HepG2 (cell line): ENCODE data around the gene ATP6V0E1. TPM values are rescaled to one million over a fixed set of nuclear protein-coding genes. Genes with fewer than 3 reads are reported as not detected.

ENCODE experiments used
- ATAC-seq: fragments of 200-7000 bp; cut with Tn5 transposase; 3 replicates; pipeline ENCODE4 v1.9.1; 2020; ENCODE audit warnings: mild to moderate bottlenecking, moderate library complexity
- BruUV-seq: library from RNA; stranded (reverse); fragments of 400-500 nt; replicated peaks from 2 replicates; lab custom pipeline; 2021; lab: Mats Ljungman, UMichigan
- CTCF ChIA-PET: fragments of 300-600 bp; formaldehyde crosslinking; extraction: SDS; loops from one replicate; lab custom pipeline; 2021; ENCODE audit warnings: low total read pairs, inconsistent platforms, low intra/inter-chr PET ratio; lab: Yijun Ruan, JAX
- POLR2A ChIA-PET: fragments of 350-600 bp; sonication (Branson Sonifier 250); formaldehyde crosslinking; loops from one replicate; lab custom pipeline; 2020; ENCODE audit warnings: antibody characterized with exemption, inconsistent platforms; lab: Yijun Ruan, JAX
- DNase-seq: peaks from one replicate; pipeline ENCODE4 v3.0.0-alpha.2; 2015; ENCODE audit warnings: low spot score
- FAIRE-seq: peaks from 3 replicates; lab custom pipeline; 2011; peaks lifted over from hg19 to GRCh38; lab: Jason Lieb, UNC
- H2AFZ ChIP-seq: one replicate; pipeline ENCODE4 v1.6.1; 2011; ENCODE audit warnings: low read length, inconsistent platforms
- H3K27ac ChIP-seq: fragments of 300-600 bp; 3 replicates; pipeline ENCODE4 v1.8.0; 2011; ENCODE audit warnings: mixed run types, mild to moderate bottlenecking, mixed read lengths, low read length, inconsistent platforms; ENCODE audit not compliant: insufficient read depth; ENCODE audit errors: extremely low read length
- H3K27me3 ChIP-seq, 2 experiments: fragments of 200-600 bp in 1 of 2; 2 replicates in 1 of 2; 3 replicates in 1 of 2; pipeline versions ENCODE4 v1.6.0 to v1.8.0; 2011; ENCODE audit warnings: low read length in 2 of 2, mild to moderate bottlenecking in 2 of 2, moderate library complexity in 2 of 2, inconsistent platforms in 1 of 2; ENCODE audit not compliant: insufficient read depth in 2 of 2, control insufficient read depth in 1 of 2
- H3K36me3 ChIP-seq, 2 experiments: fragments of 200-600 bp in 1 of 2; replicated peaks in 1 of 2; 2 replicates in 1 of 2; 3 replicates in 1 of 2; pipeline versions ENCODE4 v1.5.1 to v1.8.0; 2011; ENCODE audit warnings: low read length in 2 of 2, inconsistent platforms in 1 of 2; ENCODE audit not compliant: insufficient read depth in 2 of 2, control insufficient read depth in 1 of 2
- H3K4me1 ChIP-seq: 2 replicates; pipeline ENCODE4 v1.5.1; 2012; ENCODE audit warnings: low read length, inconsistent platforms; ENCODE audit not compliant: insufficient read depth
- H3K4me2 ChIP-seq: 2 replicates; pipeline ENCODE4 v1.6.0; 2011; ENCODE audit warnings: low read depth, low read length, inconsistent platforms
- H3K4me3 ChIP-seq, 3 experiments: fragments of 200-600 bp in 1 of 3; sonication (generic), shearing (Covaris generic) in 1 of 3; replicated peaks in 1 of 3; 2 replicates each; pipeline ENCODE4 v1.5.1; 2011 to 2016; ENCODE audit warnings: low read length in 3 of 3, inconsistent platforms in 2 of 3, low read depth in 2 of 3, mild to moderate bottlenecking in 2 of 3, control low read depth in 1 of 3, mixed read lengths in 1 of 3; ENCODE audit not compliant: insufficient read depth in 1 of 3
- H3K79me2 ChIP-seq: one replicate; pipeline ENCODE4 v1.6.1; 2011; ENCODE audit warnings: low read length, inconsistent platforms; ENCODE audit not compliant: insufficient read depth
- H3K9ac ChIP-seq: 2 replicates; pipeline ENCODE4 v1.6.0; 2011; ENCODE audit warnings: mild to moderate bottlenecking, low read depth, low read length, inconsistent platforms; ENCODE audit not compliant: insufficient read depth
- H3K9me3 ChIP-seq: 2 replicates; pipeline ENCODE4 v1.5.1; 2012; ENCODE audit warnings: mild to moderate bottlenecking, low read length
- H4K20me1 ChIP-seq: 2 replicates; pipeline ENCODE4 v1.6.0; 2011; ENCODE audit warnings: inconsistent platforms, mild to moderate bottlenecking, low read length, moderate library complexity; ENCODE audit not compliant: insufficient read depth
- HDAC6 ChIP-seq: fragments of 200-600 bp; sonication (generic); IDR thresholded peaks from 2 replicates; pipeline ENCODE4 v1.7.0; 2017; ENCODE audit warnings: mild to moderate bottlenecking, antibody characterized with exemption, low read length, low read depth
- HNRNPH1 ChIP-seq: fragments of 200-400 bp; formaldehyde crosslinking; optimal IDR thresholded peaks from 2 replicates; pipeline ENCODE3; 2017; ENCODE audit warnings: mild to moderate bottlenecking, low read depth, low read length
- HNRNPK ChIP-seq: fragments of 200-400 bp; formaldehyde crosslinking; IDR thresholded peaks from 2 replicates; pipeline ENCODE4 v1.6.1; 2018; ENCODE audit warnings: low read length, low read depth, moderate library complexity, mild to moderate bottlenecking; ENCODE audit not compliant: poor library complexity, severe bottlenecking
- KLF6 ChIP-seq: IDR thresholded peaks from 2 replicates; pipeline ENCODE4 v1.8.0; 2016; ENCODE audit warnings: missing biosample characterization, missing genetic modification reagents
- PCBP2 ChIP-seq: fragments of 200-400 bp; formaldehyde crosslinking; optimal IDR thresholded peaks from 2 replicates; pipeline ENCODE3; 2018; ENCODE audit warnings: low read length, low read depth; ENCODE audit not compliant: poor library complexity, severe bottlenecking
- RNF2 ChIP-seq: fragments of 450-650 bp; conservative IDR thresholded peaks from 2 replicates; pipeline ENCODE4 v1.6.1; 2016; ENCODE audit warnings: low read depth
- SKI ChIP-seq: fragments of 450-650 bp; IDR thresholded peaks from one replicate; pipeline ENCODE4 v1.6.1; 2018; ENCODE audit warnings: mild to moderate bottlenecking; ENCODE audit not compliant: partially characterized antibody
- ZBTB20 ChIP-seq: sonication (generic); formaldehyde crosslinking; IDR thresholded peaks from 2 replicates; pipeline ENCODE4 v1.8.1; 2023; ENCODE audit warnings: missing genetic modification reagents, low read depth, mild to moderate bottlenecking, borderline replicate concordance
- ZNF614 ChIP-seq: IDR thresholded peaks from 2 replicates; pipeline ENCODE4 v1.6.1; 2018; ENCODE audit warnings: missing biosample characterization, missing genetic modification reagents, inconsistent platforms, borderline replicate concordance
- WGBS: methylation state at CpG from one replicate; pipeline ENCODE4 v1.1.6; 2017; ENCODE audit warnings: low lambda C conversion rate; 5-methylcytosine and 5-hydroxymethylcytosine counted together
- in situ Hi-C: cut with HindIII; loops from 2 replicates; pipeline ENCODE4 v1.10.0; 2017; ENCODE audit warnings: low pct_unique_long_range_greater_than_20kb; ENCODE audit not compliant: extremely low pct_ligation_motif_present
- intact Hi-C: fragments of 100-400 bp; cut with micrococcal nuclease; formaldehyde crosslinking; loops from one replicate; pipeline ENCODE4 v1.10.0; 2022; ENCODE audit not compliant: unreplicated experiment
- polyA plus RNA-seq, 8 experiments: library from polyadenylated mRNA; depleted of rRNA in 3 of 8; stranded (reverse) in 7 of 8; unstranded in 1 of 8; fragments of >200 nt; fragmentation: Illumina TruSeq in 4 of 8; extraction: Trizol in 4 of 8; gene quantifications; 2 replicates each; pipeline versions ENCODE4 v1.2.1 to v1.2.3, GENCODE V29; 2011 to 2016; ENCODE audit warnings: low read depth in 4 of 8, missing spikeins in 1 of 8, mixed read lengths in 1 of 8; ENCODE audit not compliant: insufficient read depth in 1 of 8
- total RNA-seq, 5 experiments: library from RNA; depleted of rRNA; stranded (reverse); fragments of >200 nt; fragmentation: Illumina TruSeq; extraction: Trizol; gene quantifications; 2 replicates each; pipeline ENCODE4 v1.2.3, GENCODE V29; 2016; ENCODE audit warnings: low read depth in 1 of 5
- TF ChIP-seq, protein P1 (sequence below): sonication (generic); formaldehyde crosslinking; IDR thresholded peaks from 2 replicates; pipeline ENCODE4 v1.5.1; 2020; ENCODE audit warnings: mild to moderate bottlenecking, missing genetic modification reagents
- TF ChIP-seq, protein P2 (sequence below): sonication (generic); formaldehyde crosslinking; IDR thresholded peaks from 2 replicates; pipeline ENCODE4 v1.8.1; 2023; ENCODE audit warnings: mild to moderate bottlenecking, missing genetic modification reagents
- TF ChIP-seq, protein P3 (sequence below): IDR thresholded peaks from 2 replicates; pipeline ENCODE4 v1.6.1; 2016; ENCODE audit warnings: mild to moderate bottlenecking, missing biosample characterization, missing genetic modification reagents

The ATP6V0E1 gene
- total and polyA plus RNA-seq, 2 of the 13 experiments (the other 11 are each of a cell fraction or from before 2014, with no cell fraction given) = 143 to 215 TPM

DNA sequence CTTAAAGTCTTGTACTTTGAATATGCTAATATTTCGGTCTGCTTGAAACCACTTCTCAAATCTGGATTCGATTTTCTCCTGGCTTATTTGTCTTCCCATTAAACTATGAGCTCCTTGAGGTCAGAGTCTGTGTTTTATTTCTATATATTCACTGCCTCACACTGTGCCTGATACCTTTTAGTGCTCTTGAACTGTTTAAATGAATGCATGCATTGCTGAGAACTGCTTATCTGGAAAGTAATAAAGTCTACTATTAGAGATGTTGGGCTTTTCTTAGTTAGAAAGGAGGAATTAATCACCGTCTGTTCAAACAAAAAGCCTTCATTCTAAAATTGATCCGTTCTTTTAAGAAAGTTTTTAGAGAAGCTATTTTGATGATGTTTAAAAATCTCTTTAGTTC lies 78.6 kb downstream of the ATP6V0E1 start:
- Histone ChIP-seq H3K36me3 (peaks cover 0 to 2% of the 10 kb centered on the region in 2 experiments; a peak in 2 of 5 replicates), H2AFZ (no peak overlapping the region), H3K79me2 (peaks cover 26% of the 10 kb centered on the region), H3K4me1 (peaks cover 14% of the 10 kb centered on the region; the same call in 1 of the 2 replicates), H3K27me3 (no peaks in the 10 kb centered on the region; a peak in 1 of 5 replicates), H3K4me2 (no peak overlapping the region), H3K27ac (no peak overlapping the region), H3K9ac (no peak overlapping the region), H4K20me1 (no peaks in the 10 kb centered on the region; the same call in 1 of the 2 replicates), H3K4me3 (no peak overlapping the region)
- WGBS = 77% methylated on average over 4 of the region's 4 CpGs
- ATAC-seq (no peak), FAIRE-seq (no peak), DNase-seq (no peak)
- POLR2A ChIA-PET = no interaction called here
- CTCF ChIA-PET = no interaction called here
- in situ Hi-C loops = no loop called here
- BruUV-seq = no TSS peak
- TF ChIP-seq ZNF614 (CRISPR knock-in tag) = no peak
- no peak for TF ChIP-seq KLF6 (CRISPR knock-in tag)
- no peak for TF ChIP-seq SKI
- TF ChIP-seq, protein P1, sequence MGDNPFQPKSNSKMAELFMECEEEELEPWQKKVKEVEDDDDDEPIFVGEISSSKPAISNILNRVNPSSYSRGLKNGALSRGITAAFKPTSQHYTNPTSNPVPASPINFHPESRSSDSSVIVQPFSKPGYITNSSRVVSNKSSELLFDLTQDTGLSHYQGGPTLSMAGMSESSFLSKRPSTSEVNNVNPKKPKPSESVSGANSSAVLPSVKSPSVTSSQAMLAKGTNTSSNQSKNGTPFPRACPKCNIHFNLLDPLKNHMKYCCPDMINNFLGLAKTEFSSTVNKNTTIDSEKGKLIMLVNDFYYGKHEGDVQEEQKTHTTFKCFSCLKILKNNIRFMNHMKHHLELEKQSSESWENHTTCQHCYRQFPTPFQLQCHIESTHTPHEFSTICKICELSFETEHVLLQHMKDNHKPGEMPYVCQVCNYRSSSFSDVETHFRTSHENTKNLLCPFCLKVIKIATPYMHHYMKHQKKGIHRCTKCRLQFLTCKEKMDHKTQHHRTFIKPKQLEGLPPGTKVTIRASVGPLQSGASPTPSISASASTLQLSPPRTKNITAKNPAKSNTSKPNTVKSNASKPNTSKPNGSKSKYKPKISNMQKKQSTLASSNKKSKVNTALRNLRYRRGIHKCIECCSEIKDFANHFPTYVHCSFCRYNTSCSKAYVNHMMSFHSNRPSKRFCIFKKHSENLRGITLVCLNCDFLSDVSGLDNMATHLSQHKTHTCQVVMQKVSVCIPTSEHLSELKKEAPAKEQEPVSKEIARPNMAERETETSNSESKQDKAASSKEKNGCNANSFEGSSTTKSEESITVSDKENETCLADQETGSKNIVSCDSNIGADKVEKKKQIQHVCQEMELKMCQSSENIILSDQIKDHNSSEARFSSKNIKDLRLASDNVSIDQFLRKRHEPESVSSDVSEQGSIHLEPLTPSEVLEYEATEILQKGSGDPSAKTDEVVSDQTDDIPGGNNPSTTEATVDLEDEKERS (CRISPR knock-in tag) = no peak
- TF ChIP-seq ZBTB20 (CRISPR knock-in tag) = no peak
- TF ChIP-seq, protein P2, sequence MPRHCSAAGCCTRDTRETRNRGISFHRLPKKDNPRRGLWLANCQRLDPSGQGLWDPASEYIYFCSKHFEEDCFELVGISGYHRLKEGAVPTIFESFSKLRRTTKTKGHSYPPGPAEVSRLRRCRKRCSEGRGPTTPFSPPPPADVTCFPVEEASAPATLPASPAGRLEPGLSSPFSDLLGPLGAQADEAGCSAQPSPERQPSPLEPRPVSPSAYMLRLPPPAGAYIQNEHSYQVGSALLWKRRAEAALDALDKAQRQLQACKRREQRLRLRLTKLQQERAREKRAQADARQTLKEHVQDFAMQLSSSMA (CRISPR knock-in tag) = no peak
- TF ChIP-seq RNF2 = no peak
- no peak for TF ChIP-seq PCBP2
- TF ChIP-seq HNRNPK = no peak
- TF ChIP-seq HDAC6 = no peak
- TF ChIP-seq, protein P3, sequence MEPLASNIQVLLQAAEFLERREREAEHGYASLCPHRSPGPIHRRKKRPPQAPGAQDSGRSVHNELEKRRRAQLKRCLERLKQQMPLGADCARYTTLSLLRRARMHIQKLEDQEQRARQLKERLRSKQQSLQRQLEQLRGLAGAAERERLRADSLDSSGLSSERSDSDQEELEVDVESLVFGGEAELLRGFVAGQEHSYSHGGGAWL = no peak
- TF ChIP-seq HNRNPH1 = no peak
- TF ChIP-seq, all 625 proteins: peak for 0
- no peaks in the 10 kb centered on the region for H3K9me3 ChIP-seq
- intact Hi-C loops = no loop called here
